SK-N-MC (cell line): ENCODE results near the gene PYDC1.

Experiments used
- DNase-seq: peaks from one replicate; pipeline ENCODE4 v3.0.0-alpha.2; 2011; ENCODE audit warnings: low read depth, low spot score
- H3K27ac ChIP-seq: fragments of 200-600 bp; sonication (generic); 2 replicates; pipeline ENCODE4 v1.5.1; 2016; ENCODE audit warnings: mixed run types
- H3K36me3 ChIP-seq: fragments of 200-600 bp; sonication (generic); 2 replicates; pipeline ENCODE4 v1.6.1; 2017; ENCODE audit warnings: antibody characterized with exemption, low read length, mixed read lengths; ENCODE audit not compliant: insufficient read depth
- H3K4me3 ChIP-seq: fragments of 200-600 bp; sonication (generic); 2 replicates; pipeline ENCODE4 v1.5.1; 2016
- H3K9ac ChIP-seq: fragments of 200-600 bp; sonication (generic); 2 replicates; pipeline ENCODE4 v1.8.0; 2017; ENCODE audit warnings: mixed run types, mixed read lengths; ENCODE audit not compliant: insufficient read length
- H3K9me3 ChIP-seq: fragments of 200-600 bp; sonication (generic); 2 replicates; pipeline ENCODE4 v1.6.1; 2017; ENCODE audit warnings: low read depth, mild to moderate bottlenecking, antibody characterized with exemption, low read length, moderate library complexity, mixed read lengths
- EZH2 ChIP-seq: fragments of 200-600 bp; sonication (generic); IDR thresholded peaks from one replicate; pipeline ENCODE4 v1.6.1; 2017; ENCODE audit warnings: antibody characterized with exemption
- FOXP2 ChIP-seq: optimal IDR thresholded peaks from 2 replicates; pipeline ENCODE3; 2011; ENCODE audit warnings: mild to moderate bottlenecking, moderate library complexity; ENCODE audit not compliant: insufficient read depth; ENCODE audit errors: extremely low read length, control extremely low read depth
- POLR2AphosphoS5 ChIP-seq: IDR thresholded peaks from 2 replicates; pipeline ENCODE4 v1.6.1; 2012; ENCODE audit warnings: mild to moderate bottlenecking, low read depth, low read length, borderline replicate concordance

Gene PYDC1

GRCh38 chr16:31192856-31193642 lies 23.9 kb downstream of the PYDC1 start:
- no peak for DNase-seq
- Histone ChIP-seq H3K27ac (no peak overlapping the region), H3K36me3 (peaks cover 88% of the 10 kb centered on the region), H3K4me3 (no peak overlapping the region), H3K9me3 (no peaks in the 10 kb centered on the region), H3K9ac (no peak overlapping the region)
- no peak for TF ChIP-seq FOXP2
- no peak for TF ChIP-seq POLR2AphosphoS5
- no peak for TF ChIP-seq EZH2

- H3K27ac ChIP-seq, result 0 out of 2 replicates have a peak overlapping the region, but pooled peaks have one; percentile 40
- H3K9ac ChIP-seq, result no peak overlapping the region
- DNase-seq, result no peak
- H3K36me3 ChIP-seq, result peaks cover 100% of the 10 kb centered on the region
- H3K4me3 ChIP-seq, result no peak overlapping the region
- H3K9me3 ChIP-seq, result no peaks in the 10 kb centered on the region
- no peak for TF ChIP-seq FOXP2
- TF ChIP-seq EZH2, result no peak
- TF ChIP-seq POLR2AphosphoS5, result no peak
These were observed 25.1 kb downstream of the PYDC1 start for GRCh38 chr16:31191697-31192428.

- TF ChIP-seq POLR2AphosphoS5, result no peak
- no peak for TF ChIP-seq FOXP2
- TF ChIP-seq EZH2, result no peak
- no peaks in the 10 kb centered on the region for H3K9me3 ChIP-seq
- no peak overlapping the region for H3K27ac ChIP-seq
- H3K36me3 ChIP-seq, result peaks cover 100% of the 10 kb centered on the region
- H3K9ac ChIP-seq, result no peak overlapping the region
- DNase-seq, result no peak
- H3K4me3 ChIP-seq, result no peak overlapping the region
These were observed 26.0 kb downstream of the PYDC1 start for GRCh38 chr16:31190818-31191444.

GRCh38 chr16:31190061-31190460 lies 26.9 kb downstream of the PYDC1 start:
- peaks cover 100% of the 10 kb centered on the region for H3K36me3 ChIP-seq
- no peak overlapping the region for H3K4me3 ChIP-seq
- H3K27ac ChIP-seq, result no peak overlapping the region
- H3K9ac ChIP-seq, result no peak overlapping the region
- TF ChIP-seq POLR2AphosphoS5 (no peak), FOXP2 (no peak), EZH2 (no peak)
- DNase-seq, result no peak
- H3K9me3 ChIP-seq, result no peaks in the 10 kb centered on the region

GRCh38 chr16:31189412-31189778 lies 27.5 kb downstream of the PYDC1 start:
- H3K9ac ChIP-seq, result no peak overlapping the region
- TF ChIP-seq POLR2AphosphoS5 (no peak), FOXP2 (no peak), EZH2 (no peak)
- H3K9me3 ChIP-seq, result no peaks in the 10 kb centered on the region

GRCh38 chr16:31188450-31189411 lies 28.2 kb downstream of the PYDC1 start:
- H3K36me3 ChIP-seq, result peaks cover 100% of the 10 kb centered on the region
- H3K9ac ChIP-seq, result no peak overlapping the region
- H3K9me3 ChIP-seq, result no peaks in the 10 kb centered on the region
- DNase-seq, result no peak
- H3K4me3 ChIP-seq, result no peak overlapping the region
- H3K27ac ChIP-seq, result 0 out of 2 replicates have a peak overlapping the region, but pooled peaks have one; percentile 29
- TF ChIP-seq POLR2AphosphoS5, result no peak; the same call in 1 of the 2 replicates
- TF ChIP-seq FOXP2, result no peak
- no peak for TF ChIP-seq EZH2

More at GRCh38 chr16:31189412-31189778, 27.5 kb downstream of the PYDC1 start:
- peaks cover 100% of the 10 kb centered on the region for H3K36me3 ChIP-seq
- no peak overlapping the region for H3K4me3 ChIP-seq
- no peak for DNase-seq
- H3K27ac ChIP-seq, result 0 out of 2 replicates have a peak overlapping the region, but pooled peaks have one; percentile 29

GRCh38 chr16:31187808-31188189 lies 29.1 kb downstream of the PYDC1 start:
- peaks cover 100% of the 10 kb centered on the region for H3K36me3 ChIP-seq
- no peak overlapping the region for H3K4me3 ChIP-seq
- no peak for DNase-seq
- H3K27ac ChIP-seq, result no peak overlapping the region
- no peak for TF ChIP-seq EZH2
- no peak for TF ChIP-seq FOXP2
- no peak for TF ChIP-seq POLR2AphosphoS5
- H3K9me3 ChIP-seq, result no peaks in the 10 kb centered on the region
- H3K9ac ChIP-seq, result no peak overlapping the region
